Cardiac muscle cell (in vitro differentiated cells and primary cell): ENCODE results near the gene MGAT3. TPM values are rescaled to one million over a fixed set of nuclear protein-coding genes. Genes with fewer than 3 reads are reported as not detected.

Source experiments
- DNase-seq, 2 donors: peaks; one replicate each; pipeline versions ENCODE4 v3.0.0 to v3.0.0-alpha.2; 2010 to 2017; ENCODE audit warnings: low read depth in 1 of 2, low spot score in 1 of 2
- H3K27ac ChIP-seq: fragments of 200-600 bp; sonication (generic); 2 replicates; pipeline ENCODE4 v1.5.1; 2016
- H3K27me3 ChIP-seq: fragments of 200-600 bp; sonication (generic); 2 replicates; pipeline ENCODE4 v1.6.0; 2016; ENCODE audit warnings: control low read depth
- H3K36me3 ChIP-seq: fragments of 200-600 bp; sonication (generic); 2 replicates; pipeline ENCODE4 v1.5.1; 2016; ENCODE audit warnings: control low read depth
- H3K4me1 ChIP-seq: fragments of 200-600 bp; sonication (generic); 2 replicates; pipeline ENCODE4 v1.8.1; 2017; ENCODE audit warnings: low read depth, mild to moderate bottlenecking, mixed run types
- H3K4me3 ChIP-seq: fragments of 200-600 bp; sonication (generic); 2 replicates; pipeline ENCODE4 v1.5.1; 2016; ENCODE audit warnings: mild to moderate bottlenecking
- H3K9me3 ChIP-seq: fragments of 200-600 bp; sonication (generic); 2 replicates; pipeline ENCODE4 v1.5.1; 2017; ENCODE audit warnings: low read depth, mild to moderate bottlenecking, control low read depth
- CTCF ChIP-seq: IDR thresholded peaks from 2 replicates; pipeline ENCODE4 v1.5.1; 2012; ENCODE audit warnings: low read depth, mild to moderate bottlenecking, low read length
- polyA plus RNA-seq: library from polyadenylated mRNA; unstranded; fragments of >200 nt; fragmentation: Nextera tagmentation; extraction: Ambion mirVana; gene quantifications from 2 replicates; pipeline ENCODE4 v1.2.1, GENCODE V29; 2016
- total RNA-seq: library from RNA; depleted of rRNA; stranded (reverse); fragments of >200 nt; gene quantifications from 2 replicates; pipeline ENCODE4 v1.2.3, GENCODE V29; 2016

MGAT3 gene
- total and polyA plus RNA-seq, 2 experiments from 2014 or later: 9.9 to 38.0 TPM

DNA sequence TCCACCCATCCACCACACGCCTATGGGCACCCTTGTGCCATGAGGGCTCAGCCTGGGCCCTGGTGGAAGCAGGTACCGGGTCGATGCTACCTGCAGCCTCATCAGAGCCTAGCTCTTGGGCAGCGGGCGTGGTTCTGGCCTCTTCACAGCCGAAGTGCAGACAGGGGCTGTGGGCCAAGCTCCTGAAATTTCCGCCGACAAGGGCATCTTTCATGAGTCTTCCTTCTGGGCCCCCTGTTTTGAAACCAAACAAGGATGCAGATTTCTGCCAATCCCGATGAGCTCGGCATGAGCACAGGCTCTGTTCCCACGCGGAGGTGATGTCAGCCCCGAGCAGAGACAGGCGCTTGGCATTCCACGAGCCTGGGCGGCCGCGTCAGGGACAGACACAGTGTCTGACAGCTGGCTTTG lies 22.6 kb upstream of the MGAT3 start:
- H3K4me3 ChIP-seq: no peak overlapping the region
- H3K4me1 ChIP-seq: no peaks in the 10 kb centered on the region
- DNase-seq: no peak

DNA sequence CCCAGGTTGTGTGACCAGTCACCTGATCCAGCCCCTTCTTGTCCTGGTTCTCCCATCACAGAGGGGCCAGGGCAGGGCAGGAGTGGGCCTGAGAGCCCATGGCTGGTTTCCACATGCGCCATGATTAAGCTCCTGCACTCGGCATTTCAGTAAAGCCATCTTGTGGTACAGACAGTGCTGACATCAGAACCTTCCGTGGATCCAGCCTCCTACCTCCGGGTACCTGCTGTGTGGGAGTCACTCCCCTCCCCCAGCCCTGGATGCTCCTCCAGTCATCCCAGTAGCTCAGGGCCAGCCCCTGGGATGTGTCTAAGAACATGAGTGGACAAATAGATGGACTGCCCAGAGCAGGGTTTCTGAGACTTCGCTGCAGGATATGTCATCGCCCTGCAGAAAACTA lies 22.1 kb upstream of the MGAT3 start:
- Histone ChIP-seq H3K4me1 (no peaks in the 10 kb centered on the region), H3K27me3 (no peaks in the 10 kb centered on the region), H3K36me3 (peaks cover 2% of the 10 kb centered on the region), H3K4me3 (no peak overlapping the region), H3K9me3 (no peaks in the 10 kb centered on the region), H3K27ac (no peak overlapping the region)
- DNase-seq: no peak
- TF ChIP-seq CTCF: no peak

More for the DNA sequence above, 22.6 kb upstream of the MGAT3 start:
- no peak for TF ChIP-seq CTCF
- no peaks in the 10 kb centered on the region for H3K27me3 ChIP-seq
- H3K27ac ChIP-seq: no peak overlapping the region
- H3K9me3 ChIP-seq: no peaks in the 10 kb centered on the region
- peaks cover 2% of the 10 kb centered on the region for H3K36me3 ChIP-seq

GRCh38 chr22:39435616-39436015 lies 21.2 kb upstream of the MGAT3 start:
- no peaks in the 10 kb centered on the region for H3K27me3 ChIP-seq
- no peak overlapping the region for H3K4me3 ChIP-seq
- DNase-seq: no peak
- no peaks in the 10 kb centered on the region for H3K4me1 ChIP-seq
- no peaks in the 10 kb centered on the region for H3K9me3 ChIP-seq
- TF ChIP-seq CTCF: no peak
- H3K36me3 ChIP-seq: peaks cover under 1% of the 10 kb centered on the region
- no peak overlapping the region for H3K27ac ChIP-seq

DNA sequence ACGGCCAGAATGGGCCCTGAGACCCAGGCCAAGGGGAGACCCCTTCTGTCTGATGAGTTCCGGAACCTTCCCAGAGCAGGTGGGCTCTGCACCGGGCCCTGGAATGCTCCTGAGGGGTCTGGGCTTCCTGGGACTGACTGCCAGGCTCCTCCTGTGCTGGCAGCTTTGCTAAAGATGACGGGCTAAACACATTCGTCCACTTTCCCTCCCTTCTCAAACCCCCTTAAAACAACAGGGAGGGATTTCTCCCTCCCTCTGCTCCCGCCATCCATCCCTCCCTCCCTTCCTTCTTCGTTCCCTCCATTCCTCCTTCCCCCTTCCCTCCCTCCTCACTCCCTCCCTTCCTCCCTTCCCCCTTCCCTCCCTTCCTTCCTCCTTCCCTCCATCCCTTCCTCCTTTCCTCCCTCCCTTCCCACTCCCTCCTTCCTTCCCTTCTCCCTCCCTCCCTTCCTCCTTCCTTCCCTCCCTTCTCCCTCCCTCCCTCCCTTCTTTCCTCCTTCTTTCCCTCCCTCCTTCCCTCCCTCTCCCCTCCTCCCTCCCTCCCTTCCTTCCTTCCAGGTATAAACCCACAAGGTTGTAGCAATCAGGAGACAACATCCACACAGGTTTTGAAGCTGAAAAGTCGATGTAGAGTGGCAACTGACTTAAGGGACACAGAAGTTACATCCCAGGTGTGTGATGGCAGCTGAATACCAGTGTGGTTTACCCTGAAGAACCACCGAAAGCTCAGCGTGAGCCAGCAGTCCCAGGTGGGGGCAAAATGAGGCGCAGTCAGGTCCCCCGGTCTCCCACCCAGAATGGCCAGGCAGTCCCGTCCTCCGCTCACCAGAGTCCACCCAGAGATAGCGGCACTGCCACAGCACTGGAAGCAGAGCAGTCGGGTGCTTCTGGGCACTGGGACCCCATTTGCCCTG lies 18.8 kb upstream of the MGAT3 start:
- H3K4me3 ChIP-seq: no peak overlapping the region
- no peaks in the 10 kb centered on the region for H3K36me3 ChIP-seq
- DNase-seq: no peak
- H3K27me3 ChIP-seq: no peaks in the 10 kb centered on the region
- no peaks in the 10 kb centered on the region for H3K9me3 ChIP-seq
- no peaks in the 10 kb centered on the region for H3K4me1 ChIP-seq
- no peak for TF ChIP-seq CTCF
- no peak overlapping the region for H3K27ac ChIP-seq

DNA sequence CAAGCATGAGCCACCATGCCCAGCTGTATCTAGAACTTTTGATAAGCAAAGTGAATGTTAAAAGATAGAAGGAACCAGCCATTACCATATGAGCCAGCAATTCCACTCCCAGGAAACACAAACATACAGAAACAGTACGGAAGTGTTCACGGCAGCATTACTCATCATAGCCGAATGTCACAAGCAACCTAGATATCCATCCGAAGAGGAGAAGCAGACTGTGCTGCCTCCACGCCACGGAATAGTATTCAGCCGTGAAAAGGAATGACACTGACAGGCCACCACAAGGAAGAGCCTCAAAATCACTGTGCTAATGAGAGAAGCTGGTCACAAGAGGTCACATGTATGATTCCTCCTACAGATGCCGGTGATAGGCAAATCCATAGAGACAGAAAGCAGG lies 17.6 kb upstream of the MGAT3 start:
- Histone ChIP-seq H3K36me3 (no peaks in the 10 kb centered on the region), H3K27me3 (no peaks in the 10 kb centered on the region), H3K4me1 (no peaks in the 10 kb centered on the region), H3K9me3 (no peaks in the 10 kb centered on the region), H3K27ac (no peak overlapping the region), H3K4me3 (no peak overlapping the region)
- no peak for TF ChIP-seq CTCF
- DNase-seq: peak in 1 of 2 donors; percentile 79
